GM19099 (cell line): ENCODE data around the gene TOP3A.

Source experiments
- POLR2A ChIP-seq: IDR thresholded peaks from 3 replicates; pipeline ENCODE4 v1.6.1; 2011; ENCODE audit warnings: low read depth; ENCODE audit not compliant: insufficient read length; ENCODE audit errors: extremely low read depth

TOP3A gene

GRCh38 chr17:18235743-18236256, 79.0 kb downstream of the TOP3A start:
- no peak for TF ChIP-seq POLR2A

GRCh38 chr17:18234853-18235380, 79.9 kb downstream of the TOP3A start:
- TF ChIP-seq POLR2A = no peak

GRCh38 chr17:18233803-18234518, 80.8 kb downstream of the TOP3A start:
- no peak for TF ChIP-seq POLR2A

- TF ChIP-seq POLR2A = no peak
Observed at GRCh38 chr17:18231164-18231563, 83.6 kb downstream of the TOP3A start.

GRCh38 chr17:18230288-18231141, 84.3 kb downstream of the TOP3A start:
- no peak for TF ChIP-seq POLR2A

- no peak for TF ChIP-seq POLR2A
Observed at GRCh38 chr17:18229771-18230170, 85.0 kb downstream of the TOP3A start.

GRCh38 chr17:18229254-18229653, 85.5 kb downstream of the TOP3A start:
- no peak for TF ChIP-seq POLR2A

GRCh38 chr17:18228176-18228682, 86.6 kb downstream of the TOP3A start:
- TF ChIP-seq POLR2A = no peak

GRCh38 chr17:18227635-18228034, 87.2 kb downstream of the TOP3A start:
- TF ChIP-seq POLR2A = no peak

GRCh38 chr17:18226284-18226945, 88.4 kb downstream of the TOP3A start:
- TF ChIP-seq POLR2A = no peak

GRCh38 chr17:18225642-18226283, 89.0 kb downstream of the TOP3A start:
- no peak for TF ChIP-seq POLR2A

- TF ChIP-seq POLR2A = no peak
Observed at GRCh38 chr17:18225121-18225641, 89.6 kb downstream of the TOP3A start, which contains the start of gene LLGL1. TSS of gene LLGL1 (plus strand) at chr17:18225635. CDS start at chr17:18225683, 48 bp downstream.

- no peak for TF ChIP-seq POLR2A
Observed at GRCh38 chr17:18224387-18225120, 90.2 kb downstream of the TOP3A start.
